Adrenal gland (tissue), 12 donors: ENCODE results near the gene ZNF225. TPM values are rescaled to one million over a fixed set of nuclear protein-coding genes. Genes with fewer than 3 reads are reported as not detected.

Source experiments
- DNase-seq, 7 donors: peaks; one replicate each; pipeline ENCODE4 v3.0.0-alpha.2; 2019 to 2020
- H3K27ac ChIP-seq, 5 donors: fragments of 200-600 bp; sonication (generic) in 4 of 5; 1 replicate in 3 of 5; 2 replicates in 2 of 5; pipeline versions ENCODE4 v1.5.1 to v1.8.0; 2016 to 2020; ENCODE audit warnings: mild to moderate bottlenecking in 1 of 5
- H3K27me3 ChIP-seq: fragments of 200-600 bp; 2 replicates; pipeline ENCODE4 v1.8.0; 2021
- H3K36me3 ChIP-seq, 2 donors: fragments of 200-600 bp; replicated peaks in 1 of 2; 1 replicate in 1 of 2; 2 replicates in 1 of 2; pipeline versions ENCODE4 v1.5.1 to v1.8.0; 2018 to 2022
- H3K4me1 ChIP-seq, 2 donors: fragments of 200-600 bp; replicated peaks in 1 of 2; 1 replicate in 1 of 2; 2 replicates in 1 of 2; pipeline versions ENCODE4 v1.5.1 to v1.8.0; 2018 to 2021
- H3K4me3 ChIP-seq, 4 donors: fragments of 200-600 bp; sonication (generic) in 3 of 4; one replicate each; pipeline ENCODE4 v1.5.1; 2016 to 2018
- H3K9me3 ChIP-seq, 3 donors: fragments of 200-600 bp; sonication (generic) in 1 of 3; replicated peaks in 1 of 3; 1 replicate in 2 of 3; 2 replicates in 1 of 3; pipeline versions ENCODE4 v1.5.1 to v1.8.0; 2016 to 2021
- CTCF ChIP-seq, 6 experiments: fragments of 450-650 bp in 4 of 6; fragments of 200-600 bp in 2 of 6; sonication (generic) in 1 of 6; IDR thresholded peaks; 1 replicate in 5 of 6; 2 replicates in 1 of 6; pipeline versions ENCODE4 v1.5.1 to v1.8.0; 2016 to 2021; ENCODE audit warnings: antibody characterized with exemption in 6 of 6, mild to moderate bottlenecking in 2 of 6, moderate library complexity in 1 of 6
- POLR2A ChIP-seq, 2 donors: fragments of 450-650 bp; IDR thresholded peaks; one replicate each; pipeline ENCODE4 v1.6.1; 2017; ENCODE audit warnings: antibody characterized with exemption in 2 of 2, mild to moderate bottlenecking in 2 of 2, moderate library complexity in 1 of 2
- WGBS, 4 donors: extraction: QIAGEN DNeasy Blood & Tissue Kit in 2 of 4; methylation state at CpG; one replicate each; pipeline versions ENCODE4 v1.1.5 to v1.1.7; 2013 to 2017; 5-methylcytosine and 5-hydroxymethylcytosine counted together
- intact Hi-C, 2 donors: fragments of 100-400 bp; cut with DNase I; formaldehyde crosslinking; loops; one replicate each; pipeline versions ENCODE4 v1.14.1 to v1.15.0; 2022 to 2023
- polyA plus RNA-seq, 3 donors: library from polyadenylated mRNA; stranded (reverse); fragments of 200-250 nt in 2 of 3; fragments of 350-450 nt in 1 of 3; fragmentation: Illumina TruSeq in 1 of 3; extraction: RNeasy Lipid Tissue Mini Kit (QIAGEN cat#74804) in 1 of 3; gene quantifications; one replicate each; pipeline ENCODE4 v1.2.3, GENCODE V29; 2013 to 2014
- small RNA-seq, 2 donors: library from RNA; depleted of rRNA; stranded (forward); fragments of <200 nt; gene quantifications; one replicate each; pipeline ENCODE3, GENCODE V24; 2016
- total RNA-seq, 9 donors: library from RNA; depleted of rRNA in 4 of 9; stranded (reverse); fragments of >200 nt in 4 of 9; fragments of 120-200 nt in 1 of 9; fragmentation: NEBNext Ultra II Directional in 1 of 9; extraction: Animal tissue kit (Norgen Biotek cat#: 25700) in 1 of 9; gene quantifications; one replicate each; pipeline versions ENCODE4 v1.1.0 to v1.2.4, GENCODE V29; 2013 to 2023
- donor health status: healthy with polysubstance abuse.
- donor health status: Bipolar disorder and iron deficiency.
- donor health status: DM: yes; HTN: yes; CAD: no.
- donor health status: DM: no; HTN: no; CAD: no.
- donor health status: DM: no; HTN: no; CAD: no.
- donor health status: DM: yes; HTN: yes; CAD: no.

The ZNF225 gene
- total and polyA plus RNA-seq, 12 donors, result 2.5 to 10.3 (median 5.0) TPM

GRCh38 chr19:44176590-44176989 lies 63.4 kb downstream of the ZNF225 start:
- TF ChIP-seq CTCF (IDR thresholded peaks at IDR 0.05) (no peak), POLR2A (IDR thresholded peaks at IDR 0.05) (no peak)
- H3K27me3 ChIP-seq, result no peaks in the 10 kb centered on the region
- intact Hi-C loops, result no loop called here
- no peaks in the 10 kb centered on the region for H3K4me1 ChIP-seq
- DNase-seq, result no peak
- peaks cover 7 to 71% (median 12%) of the 10 kb centered on the region in 3 donors for H3K9me3 ChIP-seq
- H3K4me3 ChIP-seq, result peak overlapping the region in 1 of 4 donors; percentile 29
- no peak overlapping the region for H3K27ac ChIP-seq
- H3K36me3 ChIP-seq, result peaks cover 0 to 53% of the 10 kb centered on the region in 2 donors
- 92 to 98% (median 97%) methylated on average over 3 of the region's 3 CpGs for WGBS, 4 donors

GRCh38 chr19:44180968-44181367 lies 67.8 kb downstream of the ZNF225 start:
- H3K9me3 ChIP-seq, result peaks cover 0 to 62% (median 8%) of the 10 kb centered on the region in 3 donors
- no peak for TF ChIP-seq CTCF (IDR thresholded peaks at IDR 0.05)
- TF ChIP-seq POLR2A (IDR thresholded peaks at IDR 0.05), result no peak
- H3K4me3 ChIP-seq, result no peak overlapping the region
- H3K27me3 ChIP-seq, result no peaks in the 10 kb centered on the region
- intact Hi-C loops, result no loop called here
- H3K36me3 ChIP-seq, result peaks cover 0 to 9% of the 10 kb centered on the region in 2 donors
- H3K27ac ChIP-seq, result no peak overlapping the region
- H3K4me1 ChIP-seq, result no peaks in the 10 kb centered on the region
- no peak for DNase-seq

GRCh38 chr19:44182145-44182544 lies 68.9 kb downstream of the ZNF225 start:
- Histone ChIP-seq H3K4me3 (no peak overlapping the region), H3K27me3 (no peaks in the 10 kb centered on the region), H3K4me1 (no peaks in the 10 kb centered on the region), H3K27ac (no peak overlapping the region), H3K9me3 (peaks cover 0 to 53% (median 5%) of the 10 kb centered on the region in 3 donors), H3K36me3 (no peaks in the 10 kb centered on the region)
- WGBS, 4 donors, result 79 to 90% (median 83%) methylated on average over 10 of the region's 10 CpGs
- no peak for DNase-seq
- no peak for TF ChIP-seq POLR2A (IDR thresholded peaks at IDR 0.05)
- TF ChIP-seq CTCF (IDR thresholded peaks at IDR 0.05), result no peak
- intact Hi-C loops, result no loop called here

Small RNAs within 50 kb of the gene (small RNA-seq; reads per million reads assigned to genes)
- gene RNU6-902P, result 0 reads per million in 2 donors

Other genes starting within 250 kb of the ZNF225 start
- 1 to 10 TPM in 7 of 9 donors, under 1 TPM in 1, not detected in 1; 0.55 to 6.5 (median 2.3) TPM for gene ZNF404, start 229.4 kb upstream of the ZNF225 start, total RNA-seq
- 10 to 100 TPM in 1 of 3 donors, 1 to 10 TPM in 2; 2.1 to 31.4 (median 7.0) TPM for gene ZNF404, start 229.4 kb upstream of the ZNF225 start, polyA plus RNA-seq
- gene ZNF45, start 178.1 kb upstream of the ZNF225 start, total RNA-seq, result 10 to 100 TPM; 12.7 to 22.4 (median 17.0) TPM
- gene ZNF45, start 178.1 kb upstream of the ZNF225 start, polyA plus RNA-seq, result 10 to 100 TPM in 1 of 3 donors, 1 to 10 TPM in 2; 5.8 to 16.0 (median 6.5) TPM
- gene ZNF221, start 162.2 kb upstream of the ZNF225 start, total RNA-seq, result 10 to 100 TPM in 4 of 9 donors, 1 to 10 TPM in 5; 3.8 to 12.8 (median 9.2) TPM
- gene ZNF221, start 162.2 kb upstream of the ZNF225 start, polyA plus RNA-seq, result 1 to 10 TPM; 2.6 to 4.0 (median 3.1) TPM
- gene ZNF155, start 129.2 kb upstream of the ZNF225 start, total RNA-seq, result 10 to 100 TPM in 4 of 9 donors, 1 to 10 TPM in 5; 2.6 to 18.8 (median 9.9) TPM
- 10 to 100 TPM; 10.9 to 13.0 (median 12.0) TPM for gene ZNF155, start 129.2 kb upstream of the ZNF225 start, polyA plus RNA-seq
- gene ZNF230, start 110.4 kb upstream of the ZNF225 start, total RNA-seq, result 1 to 10 TPM; 1.4 to 6.1 (median 4.5) TPM
- gene ZNF230, start 110.4 kb upstream of the ZNF225 start, polyA plus RNA-seq, result 1 to 10 TPM; 3.0 to 3.5 (median 3.2) TPM
- 10 to 100 TPM in 1 of 9 donors, 1 to 10 TPM in 8; 2.3 to 10.9 (median 4.5) TPM for gene ZNF222, start 88.0 kb upstream of the ZNF225 start, total RNA-seq
- 1 to 10 TPM; 4.1 to 7.8 (median 4.5) TPM for gene ZNF222, start 88.0 kb upstream of the ZNF225 start, polyA plus RNA-seq
- 10 to 100 TPM in 1 of 9 donors, 1 to 10 TPM in 8; 1.6 to 12.5 (median 6.2) TPM for gene ZNF223, start 61.4 kb upstream of the ZNF225 start, total RNA-seq
- gene ZNF223, start 61.4 kb upstream of the ZNF225 start, polyA plus RNA-seq, result 1 to 10 TPM; 4.9 to 6.6 (median 4.9) TPM
- 1 to 10 TPM; 1.8 to 4.3 (median 2.9) TPM for gene ZNF284, start 41.2 kb upstream of the ZNF225 start, total RNA-seq
- gene ZNF284, start 41.2 kb upstream of the ZNF225 start, polyA plus RNA-seq, result 1 to 10 TPM; 1.1 to 2.7 (median 2.0) TPM
- gene ZNF224, start 19.0 kb upstream of the ZNF225 start, total RNA-seq, result 10 to 100 TPM; 14.6 to 35.1 (median 29.8) TPM
- gene ZNF224, start 19.0 kb upstream of the ZNF225 start, polyA plus RNA-seq, result 10 to 100 TPM; 14.5 to 44.6 (median 30.8) TPM
- gene ZNF234, start 28.2 kb downstream of the ZNF225 start, total RNA-seq, result 10 to 100 TPM in 8 of 9 donors, 1 to 10 TPM in 1; 5.9 to 19.4 (median 13.6) TPM
- gene ZNF234, start 28.2 kb downstream of the ZNF225 start, polyA plus RNA-seq, result 10 to 100 TPM in 1 of 3 donors, 1 to 10 TPM in 2; 2.4 to 11.0 (median 5.1) TPM
- 10 to 100 TPM; 18.9 to 97.7 (median 47.0) TPM for gene ZNF226, start 51.7 kb downstream of the ZNF225 start, total RNA-seq
- 10 to 100 TPM; 21.9 to 70.2 (median 32.1) TPM for gene ZNF226, start 51.7 kb downstream of the ZNF225 start, polyA plus RNA-seq
- 10 to 100 TPM in 7 of 9 donors, 1 to 10 TPM in 2; 4.7 to 33.2 (median 19.8) TPM for gene ZNF227, start 99.1 kb downstream of the ZNF225 start, total RNA-seq
- 10 to 100 TPM in 1 of 3 donors, 1 to 10 TPM in 2; 4.7 to 15.5 (median 5.2) TPM for gene ZNF227, start 99.1 kb downstream of the ZNF225 start, polyA plus RNA-seq
- 1 to 10 TPM in 6 of 9 donors, under 1 TPM in 3; 0.69 to 9.1 (median 1.8) TPM for gene ZNF233, start 146.5 kb downstream of the ZNF225 start, total RNA-seq
- 1 to 10 TPM in 2 of 3 donors, under 1 TPM in 1; 0.57 to 3.3 (median 2.1) TPM for gene ZNF233, start 146.5 kb downstream of the ZNF225 start, polyA plus RNA-seq
- gene ZNF235, start 191.6 kb downstream of the ZNF225 start, total RNA-seq, result 10 to 100 TPM in 1 of 9 donors, 1 to 10 TPM in 8; 1.0 to 17.0 (median 4.0) TPM
- gene ZNF235, start 191.6 kb downstream of the ZNF225 start, polyA plus RNA-seq, result 1 to 10 TPM; 2.0 to 7.2 (median 2.2) TPM
- 10 to 100 TPM in 2 of 9 donors, 1 to 10 TPM in 7; 3.9 to 12.8 (median 6.8) TPM for gene ZNF112, start 243.3 kb downstream of the ZNF225 start, total RNA-seq
- 1 to 10 TPM; 1.0 to 5.8 (median 1.5) TPM for gene ZNF112, start 243.3 kb downstream of the ZNF225 start, polyA plus RNA-seq